Endothelial cell of coronary artery (primary cell): ENCODE results near the gene AIMP1. TPM values are rescaled to one million over a fixed set of nuclear protein-coding genes. Genes with fewer than 3 reads are reported as not detected.

Experiments
- total RNA-seq: library from RNA; depleted of rRNA; stranded (reverse); fragments of >200 nt; gene quantifications from 2 replicates; pipeline ENCODE4 v1.2.3, GENCODE V29; 2014

The AIMP1 gene
- 21.6 and 22.8 TPM in 2 replicates for total RNA-seq

DNA sequence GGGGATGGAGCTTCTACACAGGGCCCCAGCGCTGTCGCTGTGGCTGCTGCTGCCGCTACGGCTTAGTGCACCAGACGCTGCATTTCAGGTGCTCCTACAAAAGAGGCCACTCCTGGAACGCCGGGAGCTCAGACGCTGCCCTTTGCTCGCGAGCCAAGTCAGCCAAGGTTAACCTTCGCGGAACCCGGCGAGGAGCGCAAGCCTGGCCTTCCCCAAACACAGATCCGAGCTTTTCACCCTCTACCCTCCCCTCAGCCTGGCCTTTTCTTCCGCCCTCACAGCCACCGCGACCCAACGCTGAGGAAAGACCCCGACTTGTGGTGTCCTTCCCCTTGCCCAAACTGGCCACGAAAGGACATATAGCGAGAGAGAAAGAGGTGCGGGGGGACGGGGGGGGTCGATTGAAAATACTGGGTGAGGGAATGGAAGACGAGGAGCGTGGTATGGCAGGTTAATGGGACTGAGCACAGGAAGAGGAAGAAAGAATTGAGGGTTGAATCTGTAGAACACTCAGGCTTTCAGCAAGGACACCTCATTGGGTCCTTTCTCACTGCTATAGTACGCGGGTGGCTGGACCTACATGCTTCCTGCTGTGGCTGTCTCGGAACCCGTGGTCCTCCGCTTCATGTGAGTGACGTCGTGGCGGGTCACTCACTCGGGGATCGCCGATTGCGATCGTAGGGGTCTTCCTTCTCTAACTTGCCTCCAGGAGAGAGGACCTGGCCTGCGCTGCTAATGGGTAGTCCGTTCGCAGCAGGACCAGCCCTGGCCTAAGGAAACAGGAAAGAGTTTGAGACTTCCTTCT lies at the start of gene AIMP1, which contains the start of gene TBCK:
Gene AIMP1 (plus strand): TSS at position 583 of the 805 bp plus-strand sequence. CDS start 8,460 bp downstream, outside the sequence.
Gene TBCK (minus strand): TSS at position 242 of the 805 bp plus-strand sequence. CDS start 7,249 bp downstream, outside the sequence.

DNA sequence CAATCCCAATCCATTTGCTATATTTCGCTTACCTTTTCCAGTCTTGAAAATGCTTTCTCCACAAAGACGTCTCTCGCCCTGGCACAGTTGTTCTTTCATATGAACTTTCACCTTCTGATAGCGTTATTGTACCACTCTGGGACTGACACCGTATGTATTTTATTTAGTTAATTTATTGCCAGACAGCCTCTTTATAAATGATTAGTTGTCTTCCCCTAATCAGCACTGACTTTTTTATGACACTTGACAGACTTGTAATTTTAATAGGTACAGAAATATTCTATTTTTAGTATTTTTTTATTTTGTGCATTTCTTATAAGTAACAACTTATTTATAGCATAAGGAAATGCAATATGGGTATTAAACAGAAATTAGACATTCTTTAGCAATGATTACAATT lies 52.3 kb downstream of the AIMP1 start, which contains the start of gene GIMD1:
Gene GIMD1 (minus strand): TSS at position 101 of the 400 bp plus-strand sequence. CDS start 1,343 bp downstream, outside the sequence.

Other genes with a start within 250 kb of the AIMP1 start
- gene TBCK, start 341 bp upstream of the AIMP1 start, total RNA-seq, result 22.4 and 38.8 TPM in 2 replicates
- not detected in 2 replicates for gene GIMD1, start 52.2 kb downstream of the AIMP1 start, total RNA-seq